ENCODE results near the gene RALGPS2. TPM values are rescaled to one million over a fixed set of nuclear protein-coding genes. Genes with fewer than 3 reads are reported as not detected.

The RALGPS2 gene
- total RNA-seq, 1 donor from 2014 or later = 47.8 TPM

DNA sequence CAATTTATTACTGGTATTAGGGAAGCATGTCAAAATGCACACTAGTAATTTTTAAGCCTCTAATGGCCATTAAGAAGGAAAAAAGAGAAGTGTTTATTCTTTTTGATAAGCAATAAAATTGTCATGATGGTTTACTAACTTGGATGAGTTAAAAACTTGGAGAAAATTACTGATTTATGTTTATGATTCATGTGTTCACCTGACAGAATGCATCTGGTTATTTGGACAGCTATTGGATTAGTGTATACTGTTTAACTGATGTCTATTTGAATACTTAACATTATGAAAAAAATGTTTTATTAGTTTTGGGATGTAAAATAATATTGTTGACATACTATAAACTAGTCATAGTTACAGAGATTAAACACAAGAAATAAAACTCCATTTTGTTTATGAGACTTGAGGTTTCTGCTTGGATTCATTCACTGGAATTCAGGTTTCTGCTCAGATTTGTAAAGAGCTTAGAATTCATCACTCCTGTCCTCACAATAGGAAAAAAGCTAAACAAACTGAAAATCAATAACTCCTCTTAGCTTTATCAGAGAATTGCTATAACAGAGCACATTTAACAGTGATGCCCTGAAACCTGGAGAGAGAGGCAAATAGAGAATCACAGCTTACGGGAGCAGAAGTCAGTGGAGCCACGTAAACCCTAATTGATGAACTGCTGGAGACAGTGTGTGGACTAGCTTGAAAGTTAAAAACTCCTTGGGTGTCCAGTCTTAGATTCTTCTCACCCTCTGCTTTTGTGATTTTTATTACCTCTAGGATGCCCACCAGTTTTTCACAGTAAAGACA is 56.7 kb downstream of the RALGPS2 start:
- H3K9me3 Mint-ChIP-seq = peaks cover 6% of the 10 kb centered on the region
- no peak for DNase-seq (ENCODE audit: extremely low spot score, unreplicated experiment)
- H3K4me1 Mint-ChIP-seq (ENCODE audit: unreplicated experiment) = peaks cover 18% of the 10 kb centered on the region
- TF ChIP-seq, protein P1, sequence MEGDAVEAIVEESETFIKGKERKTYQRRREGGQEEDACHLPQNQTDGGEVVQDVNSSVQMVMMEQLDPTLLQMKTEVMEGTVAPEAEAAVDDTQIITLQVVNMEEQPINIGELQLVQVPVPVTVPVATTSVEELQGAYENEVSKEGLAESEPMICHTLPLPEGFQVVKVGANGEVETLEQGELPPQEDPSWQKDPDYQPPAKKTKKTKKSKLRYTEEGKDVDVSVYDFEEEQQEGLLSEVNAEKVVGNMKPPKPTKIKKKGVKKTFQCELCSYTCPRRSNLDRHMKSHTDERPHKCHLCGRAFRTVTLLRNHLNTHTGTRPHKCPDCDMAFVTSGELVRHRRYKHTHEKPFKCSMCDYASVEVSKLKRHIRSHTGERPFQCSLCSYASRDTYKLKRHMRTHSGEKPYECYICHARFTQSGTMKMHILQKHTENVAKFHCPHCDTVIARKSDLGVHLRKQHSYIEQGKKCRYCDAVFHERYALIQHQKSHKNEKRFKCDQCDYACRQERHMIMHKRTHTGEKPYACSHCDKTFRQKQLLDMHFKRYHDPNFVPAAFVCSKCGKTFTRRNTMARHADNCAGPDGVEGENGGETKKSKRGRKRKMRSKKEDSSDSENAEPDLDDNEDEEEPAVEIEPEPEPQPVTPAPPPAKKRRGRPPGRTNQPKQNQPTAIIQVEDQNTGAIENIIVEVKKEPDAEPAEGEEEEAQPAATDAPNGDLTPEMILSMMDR (conservative IDR thresholded peaks at IDR 0.05) = no peak
- H3K36me3 Mint-ChIP-seq = peaks cover 25% of the 10 kb centered on the region
- H3K27ac Mint-ChIP-seq = peak overlapping the region; percentile 24
- H3K27me3 Mint-ChIP-seq = no peaks in the 10 kb centered on the region
- no peak overlapping the region for H3K4me3 Mint-ChIP-seq

DNA sequence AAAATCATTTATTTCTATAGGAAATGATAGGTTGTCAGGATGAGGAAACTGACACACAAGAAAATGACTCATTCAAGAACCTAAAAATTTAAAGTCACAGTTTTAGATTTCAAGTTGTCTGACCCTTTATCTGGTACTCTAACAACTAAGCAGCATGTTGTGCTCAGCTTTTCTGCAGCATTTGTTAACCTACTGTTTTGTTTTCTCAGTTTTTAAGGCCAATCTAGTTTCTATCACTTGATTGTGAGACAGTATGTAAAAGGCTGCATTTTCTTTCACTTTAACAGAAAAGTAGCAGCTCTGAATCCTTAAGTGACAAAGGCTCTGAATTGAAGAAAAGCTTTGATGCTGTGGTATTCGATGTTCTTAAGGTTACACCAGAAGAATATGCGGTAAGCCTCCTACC is 59.1 kb downstream of the RALGPS2 start:
- H3K9me3 Mint-ChIP-seq = peaks cover 7% of the 10 kb centered on the region
- TF ChIP-seq, protein P1 (conservative IDR thresholded peaks at IDR 0.05) = no peak
- H3K4me3 Mint-ChIP-seq = no peak overlapping the region
- H3K4me1 Mint-ChIP-seq (ENCODE audit: unreplicated experiment) = peaks cover 28% of the 10 kb centered on the region
- no peaks in the 10 kb centered on the region for H3K27me3 Mint-ChIP-seq
- DNase-seq (ENCODE audit: extremely low spot score, unreplicated experiment) = no peak
- peaks cover 34% of the 10 kb centered on the region for H3K36me3 Mint-ChIP-seq
- H3K27ac Mint-ChIP-seq = no peak overlapping the region

DNA sequence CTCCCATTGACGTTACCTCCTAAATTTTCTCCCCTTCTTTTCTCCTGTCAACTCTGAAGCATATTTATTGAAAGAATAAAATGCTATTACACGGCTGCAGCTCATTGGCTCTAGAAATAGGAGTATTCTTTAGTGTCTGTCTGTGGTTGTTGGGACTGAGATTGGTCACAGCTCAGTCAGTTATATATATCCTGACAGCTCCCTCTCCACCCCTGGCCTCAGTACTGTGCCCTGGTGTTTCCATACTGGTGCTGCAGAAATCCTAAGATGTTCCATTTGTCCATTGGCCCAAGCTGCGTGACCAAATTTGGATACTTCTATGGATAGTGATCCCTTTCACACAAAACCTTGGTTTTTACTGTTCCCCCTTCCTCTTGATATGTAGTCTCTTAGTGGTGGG is 67.3 kb downstream of the RALGPS2 start:
- Mint-ChIP-seq H3K4me3 (no peak overlapping the region), H3K9me3 (peaks cover 7% of the 10 kb centered on the region), H3K4me1 (ENCODE audit: unreplicated experiment) (peaks cover 10% of the 10 kb centered on the region), H3K27me3 (no peaks in the 10 kb centered on the region), H3K27ac (no peak overlapping the region), H3K36me3 (peaks cover 32% of the 10 kb centered on the region)
- DNase-seq (ENCODE audit: extremely low spot score, unreplicated experiment) = no peak
- TF ChIP-seq, protein P1 (conservative IDR thresholded peaks at IDR 0.05) = no peak

DNA sequence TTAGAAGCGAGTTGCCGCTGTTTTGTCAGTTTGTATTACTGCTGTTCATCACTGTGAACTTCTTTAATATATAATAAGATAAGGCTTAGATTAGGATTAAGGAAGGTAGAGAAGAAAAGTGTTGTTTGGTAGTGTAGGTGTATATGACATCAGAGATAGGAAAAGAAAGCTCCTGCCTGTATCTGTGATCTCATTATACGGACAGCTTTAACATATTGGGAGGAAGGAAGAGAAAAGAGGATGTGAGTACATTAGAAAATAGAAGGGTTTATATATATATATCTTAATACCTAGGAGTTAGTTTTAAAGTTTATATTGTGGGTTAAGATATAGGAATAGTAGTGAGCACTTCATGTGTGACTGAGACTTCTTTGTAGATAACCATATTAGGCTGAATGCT is 71.0 kb downstream of the RALGPS2 start:
- TF ChIP-seq, protein P1 (conservative IDR thresholded peaks at IDR 0.05) = no peak
- H3K4me3 Mint-ChIP-seq = no peak overlapping the region
- peaks cover 42% of the 10 kb centered on the region for H3K36me3 Mint-ChIP-seq
- H3K27ac Mint-ChIP-seq = no peak overlapping the region
- H3K9me3 Mint-ChIP-seq = peaks cover 12% of the 10 kb centered on the region
- H3K27me3 Mint-ChIP-seq = no peaks in the 10 kb centered on the region
- no peak for DNase-seq (ENCODE audit: extremely low spot score, unreplicated experiment)
- no peaks in the 10 kb centered on the region for H3K4me1 Mint-ChIP-seq (ENCODE audit: unreplicated experiment)

DNA sequence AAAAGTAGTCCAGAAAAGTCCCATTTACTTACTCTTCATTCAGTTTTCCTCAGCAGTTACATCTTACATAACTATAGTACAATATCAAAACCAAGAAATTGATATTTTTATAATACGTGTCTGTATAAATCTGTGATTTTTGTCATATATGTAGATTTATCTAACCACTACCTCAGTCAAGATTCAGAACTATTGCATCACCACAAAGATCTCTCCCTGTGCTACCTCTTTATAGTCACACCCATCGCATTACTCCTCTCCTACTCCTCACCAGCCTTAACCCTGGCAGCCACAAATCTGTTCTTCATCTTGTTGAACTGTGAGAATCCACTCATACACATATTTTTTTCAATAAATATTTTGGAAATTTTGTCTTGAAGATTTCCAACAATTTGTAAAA is 72.5 kb downstream of the RALGPS2 start:
- no peak overlapping the region for H3K27ac Mint-ChIP-seq
- no peaks in the 10 kb centered on the region for H3K4me1 Mint-ChIP-seq (ENCODE audit: unreplicated experiment)
- H3K4me3 Mint-ChIP-seq = no peak overlapping the region
- peaks cover 12% of the 10 kb centered on the region for H3K9me3 Mint-ChIP-seq
- H3K36me3 Mint-ChIP-seq = peaks cover 42% of the 10 kb centered on the region
- DNase-seq (ENCODE audit: extremely low spot score, unreplicated experiment) = no peak
- TF ChIP-seq, protein P1 (conservative IDR thresholded peaks at IDR 0.05) = no peak
- no peaks in the 10 kb centered on the region for H3K27me3 Mint-ChIP-seq

Data from type B pancreatic cell (in vitro differentiated cells).